HepG2 (cell line): Measurements from ENCODE around the gene TUBA4A.

Experiments
- ARID3A ChIP-seq: IDR thresholded peaks from 2 replicates; pipeline ENCODE4 v1.6.1; 2012; ENCODE audit warnings: low read depth, low read length, improper control_type of control experiment
- CHD2 ChIP-seq: IDR thresholded peaks from 2 replicates; pipeline ENCODE4 v1.6.1; 2011; ENCODE audit warnings: low read depth, low read length, improper control_type of control experiment
- EZH2 ChIP-seq: conservative IDR thresholded peaks from 2 replicates; pipeline ENCODE4 v1.6.1; 2012; ENCODE audit warnings: mild to moderate bottlenecking, low read depth, low read length, moderate library complexity
- FOXK1 ChIP-seq: sonication (generic); formaldehyde crosslinking; IDR thresholded peaks from 2 replicates; pipeline ENCODE4 v1.4.0; 2020; ENCODE audit warnings: low read depth, missing genetic modification reagents, borderline replicate concordance
- JUND ChIP-seq: sonication (generic); formaldehyde crosslinking; IDR thresholded peaks from 2 replicates; pipeline ENCODE4 v1.8.0; 2022; ENCODE audit warnings: mild to moderate bottlenecking, missing genetic modification reagents
- PCBP1 ChIP-seq: fragments of 200-400 bp; formaldehyde crosslinking; IDR thresholded peaks from 2 replicates; pipeline ENCODE4 v1.6.1; 2017; ENCODE audit warnings: mild to moderate bottlenecking, low read depth, low read length, borderline replicate concordance
- PHF5A ChIP-seq: IDR thresholded peaks from one replicate; pipeline ENCODE4 v1.6.1; 2018; ENCODE audit warnings: low read depth, missing genetic modification reagents; ENCODE audit not compliant: unreplicated experiment
- SIN3B ChIP-seq: fragments of 150-350 bp; IDR thresholded peaks from 2 replicates; pipeline ENCODE4 v1.6.1; 2014; ENCODE audit warnings: low read length
- SMC3 ChIP-seq: IDR thresholded peaks from 2 replicates; pipeline ENCODE4 v1.6.1; 2011; ENCODE audit warnings: low read length, improper control_type of control experiment
- SNAPC2 ChIP-seq: sonication (generic); formaldehyde crosslinking; IDR thresholded peaks from 2 replicates; pipeline ENCODE4 v1.8.1; 2022; ENCODE audit warnings: mild to moderate bottlenecking, missing genetic modification reagents
- SP1 ChIP-seq, 2 experiments: fragments of 450-650 bp in 1 of 2; sonication (generic) in 1 of 2; formaldehyde crosslinking in 1 of 2; IDR thresholded peaks; 2 replicates each; pipeline versions ENCODE4 v1.4.0 to v1.6.1; 2016 to 2020; ENCODE audit warnings: missing genetic modification reagents in 1 of 2
- SUZ12 ChIP-seq: fragments of 150-350 bp; IDR thresholded peaks from 2 replicates; pipeline ENCODE4 v1.6.1; 2014; ENCODE audit warnings: low read depth, low read length
- THAP7 ChIP-seq: sonication (generic); formaldehyde crosslinking; IDR thresholded peaks from 2 replicates; pipeline ENCODE4 v1.8.1; 2023; ENCODE audit warnings: mild to moderate bottlenecking, missing genetic modification reagents
- ZNF773 ChIP-seq: sonication (generic); formaldehyde crosslinking; IDR thresholded peaks from 2 replicates; pipeline ENCODE4 v1.4.0; 2020; ENCODE audit warnings: missing genetic modification reagents, borderline replicate concordance

DNA sequence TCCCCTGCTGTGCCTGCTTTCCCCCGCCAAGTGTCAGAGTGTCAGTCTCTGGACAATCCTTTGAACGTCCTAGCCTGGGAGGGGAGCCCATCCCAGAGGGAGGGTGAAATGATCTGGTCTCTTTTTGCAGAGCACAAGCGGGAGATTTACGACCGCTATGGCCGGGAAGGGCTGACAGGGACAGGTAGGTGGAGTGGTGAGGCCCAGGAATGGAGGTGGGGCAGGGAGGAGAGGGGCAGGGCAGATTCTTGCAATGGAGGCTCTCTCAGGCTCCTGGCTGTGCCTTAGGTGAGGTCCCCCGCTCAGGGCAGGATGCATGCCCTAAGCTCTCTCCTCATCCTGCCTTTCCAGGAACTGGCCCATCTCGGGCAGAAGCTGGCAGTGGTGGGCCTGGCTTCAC is 27.9 kb upstream of the TUBA4A start:
- TF ChIP-seq SUZ12: no peak
- no peak for TF ChIP-seq EZH2
- no peak for TF ChIP-seq PCBP1
- no peak for TF ChIP-seq JUND (CRISPR knock-in tag)
- no peak for TF ChIP-seq PHF5A
- no peak for TF ChIP-seq SNAPC2
- no peak for TF ChIP-seq FOXK1 (CRISPR knock-in tag)
- no peak for TF ChIP-seq ZNF773 (CRISPR knock-in tag)
- no peak for TF ChIP-seq SP1 (IDR thresholded peaks at IDR 0.05)
- TF ChIP-seq SP1 (CRISPR knock-in tag; IDR thresholded peaks at IDR 0.05): no peak
- TF ChIP-seq THAP7 (CRISPR knock-in tag): no peak
- no peak for TF ChIP-seq SIN3B
- no peak for TF ChIP-seq ARID3A
- no peak for TF ChIP-seq CHD2
- no peak for TF ChIP-seq SMC3
